ENCODE measurements around the gene RSPH6A.

RSPH6A gene

DNA sequence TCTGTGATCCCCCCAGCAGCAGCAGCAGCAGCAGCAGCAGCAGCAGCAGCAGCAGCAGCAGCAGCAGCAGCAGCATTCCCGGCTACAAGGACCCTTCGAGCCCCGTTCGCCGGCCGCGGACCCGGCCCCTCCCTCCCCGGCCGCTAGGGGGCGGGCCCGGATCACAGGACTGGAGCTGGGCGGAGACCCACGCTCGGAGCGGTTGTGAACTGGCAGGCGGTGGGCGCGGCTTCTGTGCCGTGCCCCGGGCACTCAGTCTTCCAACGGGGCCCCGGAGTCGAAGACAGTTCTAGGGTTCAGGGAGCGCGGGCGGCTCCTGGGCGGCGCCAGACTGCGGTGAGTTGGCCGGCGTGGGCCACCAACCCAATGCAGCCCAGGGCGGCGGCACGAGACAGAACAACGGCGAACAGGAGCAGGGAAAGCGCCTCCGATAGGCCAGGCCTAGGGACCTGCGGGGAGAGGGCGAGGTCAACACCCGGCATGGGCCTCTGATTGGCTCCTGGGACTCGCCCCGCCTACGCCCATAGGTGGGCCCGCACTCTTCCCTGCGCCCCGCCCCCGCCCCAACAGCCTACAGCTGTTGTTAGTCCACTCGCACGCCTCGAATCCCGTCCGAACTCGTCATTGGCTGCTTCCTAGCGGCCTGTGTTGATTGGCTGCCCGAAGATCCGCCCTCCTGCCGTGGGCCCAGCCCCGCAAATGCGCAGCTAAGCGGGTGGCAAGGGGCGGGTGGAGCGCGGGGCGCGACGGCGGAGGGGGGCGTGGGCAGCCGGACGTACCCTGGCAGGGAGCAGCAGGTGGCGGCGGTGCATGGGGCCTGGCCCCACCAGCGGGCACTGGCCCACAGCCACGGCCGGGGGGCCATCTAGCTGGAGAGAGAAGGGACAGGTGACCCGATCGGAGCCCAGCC lies 44.7 kb downstream of the RSPH6A start:
- Histone ChIP-seq H3K9me3 (ENCODE audit: control insufficient read depth in 2 of 2, low read length in 2 of 2) (no peaks in the 10 kb centered on the region), H3K27ac (ENCODE audit: low read length) (peak overlapping the region; percentile 89), H3K36me3 (ENCODE audit: control insufficient read depth in 2 of 2, insufficient read depth in 2 of 2, low read length in 2 of 2) (peaks cover 10 to 23% of the 10 kb centered on the region in 2 donors), H3K9ac (ENCODE audit: low read length in 2 of 2) (peak overlapping the region; percentile 47 to 48), H3K4me1 (ENCODE audit: control insufficient read depth, insufficient read depth, low read length) (peaks cover 58% of the 10 kb centered on the region), H3K4me3 (ENCODE audit: low read length in 2 of 2) (peak overlapping the region; percentile 73 to 75), H3K27me3 (ENCODE audit: control insufficient read depth in 1 of 2, insufficient read depth in 2 of 2, low read length in 2 of 2) (no peaks in the 10 kb centered on the region)

GRCh38 chr19:45769821-45770191 lies 45.3 kb downstream of the RSPH6A start:
- H3K27me3 ChIP-seq (ENCODE audit: control insufficient read depth in 1 of 2, insufficient read depth in 2 of 2, low read length in 2 of 2) = no peaks in the 10 kb centered on the region
- H3K36me3 ChIP-seq (ENCODE audit: control insufficient read depth in 2 of 2, insufficient read depth in 2 of 2, low read length in 2 of 2) = peaks cover 9 to 21% of the 10 kb centered on the region in 2 donors
- H3K9me3 ChIP-seq (ENCODE audit: control insufficient read depth in 2 of 2, low read length in 2 of 2) = no peaks in the 10 kb centered on the region
- peak overlapping the region; percentile 41 to 74 for H3K9ac ChIP-seq (ENCODE audit: low read length in 2 of 2)
- H3K4me3 ChIP-seq (ENCODE audit: low read length in 2 of 2) = peak overlapping the region; percentile 73 to 75
- peak overlapping the region; percentile 89 for H3K27ac ChIP-seq (ENCODE audit: low read length)
- H3K4me1 ChIP-seq (ENCODE audit: control insufficient read depth, insufficient read depth, low read length) = peaks cover 64% of the 10 kb centered on the region

- Histone ChIP-seq H3K4me3 (ENCODE audit: low read length in 2 of 2) (peak within 1 kb of the TSS; percentile 83 to 91), H3K27me3 (ENCODE audit: control insufficient read depth in 1 of 2, insufficient read depth in 2 of 2, low read length in 2 of 2) (no peaks in the 10 kb centered on the region), H3K36me3 (ENCODE audit: control insufficient read depth in 2 of 2, insufficient read depth in 2 of 2, low read length in 2 of 2) (peaks cover 7 to 17% of the 10 kb centered on the region in 2 donors), H3K27ac (ENCODE audit: low read length) (peak within 1 kb of the TSS; percentile 93), H3K9ac (ENCODE audit: low read length in 2 of 2) (peak within 1 kb of the TSS; percentile 84 to 87), H3K4me1 (ENCODE audit: control insufficient read depth, insufficient read depth, low read length) (peaks cover 71% of the 10 kb centered on the region), H3K9me3 (ENCODE audit: control insufficient read depth in 2 of 2, low read length in 2 of 2) (no peaks in the 10 kb centered on the region)
These were observed 45.9 kb downstream of the RSPH6A start, which contains the start of gene SIX5 for GRCh38 chr19:45768984-45769782. Gene SIX5 (minus strand): TSS chr19:45769252. CDS start chr19:45768844, 408 bp downstream.

DNA sequence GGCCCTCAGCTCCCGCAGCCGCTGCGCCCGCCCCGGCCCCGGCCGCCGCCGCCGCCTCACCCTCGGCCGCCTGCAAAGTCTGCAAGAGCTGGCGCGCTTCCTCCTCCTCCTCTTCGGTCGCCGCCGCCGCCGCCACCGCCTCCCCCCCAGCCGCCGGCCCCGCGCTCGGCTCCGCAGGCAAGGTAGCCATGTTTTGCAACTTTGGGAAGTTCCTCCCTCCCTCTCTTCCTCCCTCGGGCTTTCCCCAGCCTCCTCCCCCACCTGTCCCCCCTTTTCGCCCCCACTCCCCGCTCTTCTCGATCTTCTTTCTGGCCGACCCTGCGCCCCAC lies 46.5 kb downstream of the RSPH6A start:
- peak overlapping the region; percentile 93 for H3K27ac ChIP-seq (ENCODE audit: low read length)
- peaks cover 75% of the 10 kb centered on the region for H3K4me1 ChIP-seq (ENCODE audit: control insufficient read depth, insufficient read depth, low read length)
- peak overlapping the region; percentile 83 to 91 for H3K4me3 ChIP-seq (ENCODE audit: low read length in 2 of 2)

GRCh38 chr19:45767881-45768654 lies 47.0 kb downstream of the RSPH6A start:
- H3K27me3 ChIP-seq (ENCODE audit: control insufficient read depth in 1 of 2, insufficient read depth in 2 of 2, low read length in 2 of 2) = no peaks in the 10 kb centered on the region
- peak overlapping the region; percentile 93 for H3K27ac ChIP-seq (ENCODE audit: low read length)
- H3K4me1 ChIP-seq (ENCODE audit: control insufficient read depth, insufficient read depth, low read length) = peaks cover 75% of the 10 kb centered on the region
- H3K9ac ChIP-seq (ENCODE audit: low read length in 2 of 2) = peak overlapping the region; percentile 84 to 87
- peak overlapping the region; percentile 83 to 91 for H3K4me3 ChIP-seq (ENCODE audit: low read length in 2 of 2)
- H3K36me3 ChIP-seq (ENCODE audit: control insufficient read depth in 2 of 2, insufficient read depth in 2 of 2, low read length in 2 of 2) = peaks cover 1 to 13% of the 10 kb centered on the region in 2 donors
- H3K9me3 ChIP-seq (ENCODE audit: control insufficient read depth in 2 of 2, low read length in 2 of 2) = no peaks in the 10 kb centered on the region

More for the DNA sequence above, 46.5 kb downstream of the RSPH6A start:
- Histone ChIP-seq H3K9ac (ENCODE audit: low read length in 2 of 2) (peak overlapping the region; percentile 79 to 87), H3K36me3 (ENCODE audit: control insufficient read depth in 2 of 2, insufficient read depth in 2 of 2, low read length in 2 of 2) (peaks cover 7 to 16% of the 10 kb centered on the region in 2 donors), H3K27me3 (ENCODE audit: control insufficient read depth in 1 of 2, insufficient read depth in 2 of 2, low read length in 2 of 2) (no peaks in the 10 kb centered on the region), H3K9me3 (ENCODE audit: control insufficient read depth in 2 of 2, low read length in 2 of 2) (no peaks in the 10 kb centered on the region)

DNA sequence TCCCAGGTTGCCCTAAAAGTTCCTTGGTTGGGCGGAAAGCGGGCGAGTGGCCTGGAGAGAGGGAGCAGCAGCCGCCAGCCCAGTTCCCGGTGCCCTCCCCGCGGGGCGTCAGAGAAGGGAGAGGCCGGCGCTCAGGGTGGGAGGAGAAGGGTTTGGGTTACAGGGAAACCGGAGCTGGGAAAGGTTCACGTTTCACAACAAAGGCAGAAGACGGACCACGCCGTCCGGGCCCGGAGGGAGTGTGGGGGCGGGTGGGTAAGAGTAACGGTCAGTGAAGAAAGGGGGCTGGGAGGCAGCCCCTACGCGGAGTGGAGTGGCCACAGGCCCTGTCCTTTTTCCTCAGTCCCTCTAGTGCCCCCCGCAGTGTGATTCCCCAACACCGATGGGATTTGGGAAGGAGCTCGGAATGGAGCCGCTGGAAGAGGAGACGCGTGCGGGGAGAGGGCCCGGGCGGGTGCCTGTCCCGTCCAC lies 47.7 kb downstream of the RSPH6A start:
- Histone ChIP-seq H3K9ac (ENCODE audit: low read length in 2 of 2) (peak overlapping the region; percentile 84 to 87), H3K27ac (ENCODE audit: low read length) (peak overlapping the region; percentile 93), H3K4me3 (ENCODE audit: low read length in 2 of 2) (peak overlapping the region; percentile 83 to 91), H3K4me1 (ENCODE audit: control insufficient read depth, insufficient read depth, low read length) (peaks cover 75% of the 10 kb centered on the region), H3K36me3 (ENCODE audit: control insufficient read depth in 2 of 2, insufficient read depth in 2 of 2, low read length in 2 of 2) (peaks cover 0 to 9% of the 10 kb centered on the region in 2 donors), H3K9me3 (ENCODE audit: control insufficient read depth in 2 of 2, low read length in 2 of 2) (no peaks in the 10 kb centered on the region), H3K27me3 (ENCODE audit: control insufficient read depth in 1 of 2, insufficient read depth in 2 of 2, low read length in 2 of 2) (no peaks in the 10 kb centered on the region)

- Histone ChIP-seq H3K27ac (ENCODE audit: low read length) (peak overlapping the region; percentile 93), H3K36me3 (ENCODE audit: control insufficient read depth in 2 of 2, insufficient read depth in 2 of 2, low read length in 2 of 2) (peaks cover 0 to 5% of the 10 kb centered on the region in 2 donors), H3K4me3 (ENCODE audit: low read length in 2 of 2) (peak overlapping the region; percentile 83 to 91), H3K27me3 (ENCODE audit: control insufficient read depth in 1 of 2, insufficient read depth in 2 of 2, low read length in 2 of 2) (no peaks in the 10 kb centered on the region), H3K4me1 (ENCODE audit: control insufficient read depth, insufficient read depth, low read length) (peaks cover 70% of the 10 kb centered on the region), H3K9me3 (ENCODE audit: control insufficient read depth in 2 of 2, low read length in 2 of 2) (no peaks in the 10 kb centered on the region), H3K9ac (ENCODE audit: low read length in 2 of 2) (peak overlapping the region; percentile 84 to 87)
These were observed 48.2 kb downstream of the RSPH6A start for GRCh38 chr19:45766869-45767346.

DNA sequence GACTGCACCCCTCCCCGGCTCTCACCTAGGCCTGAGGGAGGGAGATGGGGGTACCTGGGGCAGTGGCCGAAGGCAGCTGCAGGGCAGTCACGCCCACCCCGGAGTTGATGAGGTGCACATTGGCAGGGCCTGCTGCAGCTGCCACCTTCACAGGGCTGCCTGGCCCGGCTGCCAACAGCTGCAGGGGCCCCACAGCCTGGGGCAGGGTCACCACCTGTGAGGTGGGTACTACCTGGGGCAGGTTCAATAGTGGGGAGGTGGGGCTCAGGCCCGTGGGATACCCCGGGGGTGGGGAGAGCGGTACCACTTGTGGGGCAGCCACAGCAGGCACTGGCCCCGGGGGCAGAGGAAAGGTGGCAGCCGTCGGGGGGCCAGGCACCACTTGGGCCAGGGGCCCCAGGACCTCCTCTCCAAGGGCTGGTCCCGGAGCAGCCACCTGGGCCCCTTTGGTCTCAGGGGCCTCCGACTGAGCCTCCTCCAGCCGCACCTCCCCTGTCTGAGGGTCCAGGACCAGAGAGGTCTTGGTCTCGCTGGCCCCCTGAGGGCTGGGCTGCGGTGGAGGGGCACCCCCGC lies 48.7 kb downstream of the RSPH6A start:
- H3K4me3 ChIP-seq (ENCODE audit: low read length in 2 of 2) = peak overlapping the region; percentile 83 to 91
- peak overlapping the region; percentile 93 for H3K27ac ChIP-seq (ENCODE audit: low read length)
- H3K4me1 ChIP-seq (ENCODE audit: control insufficient read depth, insufficient read depth, low read length) = peaks cover 70% of the 10 kb centered on the region
- peaks cover 0 to 2% of the 10 kb centered on the region in 2 donors for H3K36me3 ChIP-seq (ENCODE audit: control insufficient read depth in 2 of 2, insufficient read depth in 2 of 2, low read length in 2 of 2)
- no peaks in the 10 kb centered on the region for H3K9me3 ChIP-seq (ENCODE audit: control insufficient read depth in 2 of 2, low read length in 2 of 2)
- H3K27me3 ChIP-seq (ENCODE audit: control insufficient read depth in 1 of 2, insufficient read depth in 2 of 2, low read length in 2 of 2) = no peaks in the 10 kb centered on the region
- H3K9ac ChIP-seq (ENCODE audit: low read length in 2 of 2) = peak overlapping the region; percentile 84 to 87

GRCh38 chr19:45765702-45766295 lies 49.3 kb downstream of the RSPH6A start:
- H3K9ac ChIP-seq (ENCODE audit: low read length in 2 of 2) = peak overlapping the region; percentile 29 to 87
- H3K36me3 ChIP-seq (ENCODE audit: control insufficient read depth in 2 of 2, insufficient read depth in 2 of 2, low read length in 2 of 2) = no peaks in the 10 kb centered on the region
- peaks cover 64% of the 10 kb centered on the region for H3K4me1 ChIP-seq (ENCODE audit: control insufficient read depth, insufficient read depth, low read length)
- H3K27me3 ChIP-seq (ENCODE audit: control insufficient read depth in 1 of 2, insufficient read depth in 2 of 2, low read length in 2 of 2) = no peaks in the 10 kb centered on the region
- H3K27ac ChIP-seq (ENCODE audit: low read length) = peak overlapping the region; percentile 93
- peak overlapping the region in 1 of 2 donors; percentile 91 for H3K4me3 ChIP-seq (ENCODE audit: low read length in 2 of 2)
- H3K9me3 ChIP-seq (ENCODE audit: control insufficient read depth in 2 of 2, low read length in 2 of 2) = no peaks in the 10 kb centered on the region

Data from stomach smooth muscle (tissue), 2 donors.